HG03432 (cell line): ENCODE measurements around the gene MED15.
"Not testable (repeated sequence)": the region's sequence is repeated elsewhere in the genome, so short reads cannot be mapped to it uniquely, and the experiment has no call there.

ENCODE experiments used
- ATAC-seq: cut with Tn5 transposase; IDR thresholded peaks from one replicate; pipeline ENCODE4 v1.9.1; 2021; ENCODE audit warnings: mild to moderate bottlenecking, moderate library complexity; ENCODE audit not compliant: unreplicated experiment

MED15 gene, protein sequence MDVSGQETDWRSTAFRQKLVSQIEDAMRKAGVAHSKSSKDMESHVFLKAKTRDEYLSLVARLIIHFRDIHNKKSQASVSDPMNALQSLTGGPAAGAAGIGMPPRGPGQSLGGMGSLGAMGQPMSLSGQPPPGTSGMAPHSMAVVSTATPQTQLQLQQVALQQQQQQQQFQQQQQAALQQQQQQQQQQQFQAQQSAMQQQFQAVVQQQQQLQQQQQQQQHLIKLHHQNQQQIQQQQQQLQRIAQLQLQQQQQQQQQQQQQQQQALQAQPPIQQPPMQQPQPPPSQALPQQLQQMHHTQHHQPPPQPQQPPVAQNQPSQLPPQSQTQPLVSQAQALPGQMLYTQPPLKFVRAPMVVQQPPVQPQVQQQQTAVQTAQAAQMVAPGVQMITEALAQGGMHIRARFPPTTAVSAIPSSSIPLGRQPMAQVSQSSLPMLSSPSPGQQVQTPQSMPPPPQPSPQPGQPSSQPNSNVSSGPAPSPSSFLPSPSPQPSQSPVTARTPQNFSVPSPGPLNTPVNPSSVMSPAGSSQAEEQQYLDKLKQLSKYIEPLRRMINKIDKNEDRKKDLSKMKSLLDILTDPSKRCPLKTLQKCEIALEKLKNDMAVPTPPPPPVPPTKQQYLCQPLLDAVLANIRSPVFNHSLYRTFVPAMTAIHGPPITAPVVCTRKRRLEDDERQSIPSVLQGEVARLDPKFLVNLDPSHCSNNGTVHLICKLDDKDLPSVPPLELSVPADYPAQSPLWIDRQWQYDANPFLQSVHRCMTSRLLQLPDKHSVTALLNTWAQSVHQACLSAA

DNA sequence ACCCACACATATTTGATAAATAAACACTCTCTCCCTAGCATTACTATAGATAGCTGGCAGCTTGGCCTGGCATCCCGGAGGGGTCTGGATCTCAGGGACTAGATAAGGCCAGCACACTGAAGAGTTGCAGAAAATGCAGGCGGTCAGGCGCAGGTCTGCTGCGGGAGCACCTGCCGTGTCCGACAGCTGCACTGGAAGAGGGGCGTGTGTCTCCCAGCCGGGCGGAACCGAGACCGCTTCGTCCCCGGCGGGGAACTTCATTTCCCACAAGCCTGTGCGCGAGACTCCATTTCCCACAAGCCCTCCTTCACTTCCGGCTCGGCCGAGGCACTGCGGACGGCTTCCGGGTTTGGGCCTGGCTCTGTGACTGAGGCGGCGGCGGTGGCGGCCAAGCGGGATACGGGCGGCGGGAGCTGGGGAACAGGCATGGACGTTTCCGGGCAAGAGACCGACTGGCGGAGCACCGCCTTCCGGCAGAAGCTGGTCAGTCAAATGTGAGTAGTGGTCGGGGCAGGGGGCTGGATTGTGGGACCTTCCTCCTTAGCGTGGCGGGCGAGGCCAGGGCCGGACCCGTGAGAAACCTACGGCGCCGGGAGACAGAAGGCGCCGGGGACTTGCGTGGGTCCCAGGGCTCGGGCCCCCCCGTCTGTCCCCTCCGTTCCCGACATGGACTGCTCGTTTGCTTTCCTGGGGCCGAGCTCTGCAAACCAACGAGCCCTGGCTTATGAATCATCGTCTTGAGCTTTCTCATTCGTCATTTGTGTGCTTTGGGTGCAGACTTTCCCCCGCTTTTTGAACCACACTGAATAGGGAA, at the start of gene MED15:
MED15 (plus strand) TSS at position 358 of the 814 bp plus-strand sequence; CDS start at position 427, 69 bp downstream.
- peak; percentile 86 for ATAC-seq

DNA sequence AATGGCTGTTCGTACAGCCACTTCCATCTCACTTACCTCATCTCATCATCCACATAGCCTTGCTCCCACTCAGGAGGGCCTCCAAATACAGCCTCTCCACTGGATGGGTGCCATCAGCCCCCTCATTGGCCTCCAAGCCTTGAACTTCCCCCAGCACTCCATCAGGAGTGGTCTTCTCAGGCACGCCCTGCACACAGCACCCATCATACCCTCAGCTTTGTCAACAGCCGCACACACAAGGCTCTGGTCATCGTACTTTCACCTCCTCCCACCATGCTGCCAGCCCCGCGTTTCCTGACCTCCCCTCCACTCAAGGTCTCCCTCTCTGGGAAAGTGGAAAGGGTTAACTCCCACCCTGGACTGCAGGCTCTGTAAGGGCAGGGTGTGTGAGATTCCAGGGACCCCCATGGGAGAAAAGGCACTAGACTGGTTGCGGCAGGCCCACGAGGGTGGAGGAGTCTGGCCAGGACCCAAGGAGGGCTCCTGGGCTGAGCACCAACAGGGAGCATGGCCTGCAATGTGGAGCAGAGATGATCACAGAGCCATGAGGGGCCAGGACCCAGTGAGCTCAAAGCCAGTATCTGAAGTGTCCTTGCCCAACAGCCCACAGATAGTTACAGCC, 48.8 kb upstream of the MED15 start:
- no peak for ATAC-seq

DNA sequence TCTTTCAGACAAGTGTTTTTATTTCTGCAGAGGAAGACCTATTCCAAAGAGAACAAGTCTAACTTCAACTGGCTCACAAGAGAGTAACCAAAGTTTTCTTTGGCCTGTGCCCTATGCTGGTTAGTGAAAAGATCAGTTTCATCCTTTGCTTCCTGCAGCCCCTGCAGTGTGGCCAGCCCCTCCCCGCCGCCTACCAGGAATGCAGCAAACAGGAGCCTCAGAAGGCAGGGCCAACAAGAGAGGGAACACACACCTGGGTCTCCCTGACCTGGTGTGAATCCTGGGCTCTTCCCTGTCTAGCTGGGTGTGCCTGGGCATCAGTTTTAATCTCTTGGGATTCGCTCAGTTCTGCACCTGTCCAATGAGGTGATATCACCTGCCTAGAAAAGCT, 48.3 kb upstream of the MED15 start:
- ATAC-seq, result no peak

DNA sequence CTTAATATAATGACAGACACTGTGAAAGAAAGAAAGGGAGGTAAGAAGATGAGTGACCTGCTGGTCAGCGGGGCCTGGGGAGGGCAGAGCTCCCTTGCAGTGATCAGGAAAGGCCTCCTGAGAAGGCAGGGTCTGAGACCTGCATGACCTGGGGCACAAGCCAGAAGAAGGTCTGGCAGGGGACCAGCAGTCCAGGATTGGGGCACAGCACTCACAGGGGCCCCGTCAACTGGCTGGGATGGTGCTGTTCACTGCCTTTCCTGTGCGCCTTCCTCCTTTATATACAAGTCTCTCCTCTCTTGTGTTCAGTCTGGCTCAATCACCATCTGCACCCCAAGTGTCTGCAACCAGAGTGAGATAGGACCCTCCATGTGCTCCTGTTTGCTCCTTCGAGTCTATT, 47.5 kb upstream of the MED15 start:
- no peak for ATAC-seq

DNA sequence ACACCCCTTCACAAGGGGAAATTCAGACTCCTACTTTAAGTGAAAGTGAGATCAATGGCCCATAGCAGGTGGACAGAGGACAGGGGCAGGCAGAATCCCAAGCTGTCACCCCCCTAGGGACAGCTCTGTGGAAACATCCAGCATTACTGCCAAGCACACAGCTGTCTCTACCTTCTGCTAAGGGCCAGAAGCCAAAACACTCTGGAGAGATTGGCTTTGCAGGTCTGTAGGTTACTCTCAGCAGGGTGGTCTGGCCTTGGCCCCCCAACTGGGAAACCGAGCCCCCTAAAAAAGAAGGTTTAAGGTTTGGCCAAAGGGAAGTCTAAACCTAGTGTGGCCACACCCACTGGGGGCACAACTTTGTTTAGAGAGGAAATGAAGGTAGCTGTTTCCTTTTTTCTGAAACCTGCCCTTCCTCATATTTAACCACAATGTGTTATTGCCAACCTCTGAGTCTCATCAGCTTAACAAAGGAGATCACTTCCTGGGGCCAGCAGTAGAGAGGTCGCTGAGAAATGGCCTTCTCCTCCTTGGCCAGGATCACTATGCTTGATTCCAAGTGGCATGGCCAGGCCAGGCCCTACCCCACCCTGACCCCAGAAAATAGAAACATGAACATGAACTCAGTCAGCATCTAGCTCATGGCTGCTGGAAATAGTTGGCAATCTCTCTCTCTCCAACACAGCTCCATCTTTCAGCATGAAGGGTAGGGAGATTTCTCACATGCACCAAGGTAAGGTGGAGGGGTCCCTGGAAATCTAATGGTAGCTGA, 43.9 kb upstream of the MED15 start:
- no peak for ATAC-seq

DNA sequence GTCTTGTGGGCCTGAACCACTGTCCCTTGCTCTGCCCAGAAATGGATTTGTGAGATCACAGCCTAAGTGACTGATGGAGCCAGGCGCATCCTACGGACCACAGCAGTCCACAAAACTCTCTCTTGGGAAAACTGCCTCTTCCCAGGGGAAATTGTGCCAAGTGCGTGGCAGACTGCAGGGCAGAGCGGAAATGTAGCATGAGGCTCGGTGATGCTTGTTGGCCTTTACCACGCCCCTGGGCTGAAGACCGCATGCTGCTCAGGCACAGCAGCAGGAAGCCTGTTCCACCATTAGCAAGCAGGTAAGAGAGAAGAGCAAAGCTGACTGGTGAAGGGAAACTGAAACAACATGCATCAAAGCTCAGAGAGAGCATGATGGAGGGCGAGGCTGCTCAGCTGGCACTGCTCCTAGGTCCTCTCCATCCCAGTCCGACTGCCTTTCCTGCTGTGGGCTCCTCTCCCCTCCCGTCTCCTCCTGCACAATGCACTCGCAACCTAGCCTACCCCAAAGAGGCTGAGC, 43.3 kb upstream of the MED15 start:
- no peak for ATAC-seq

DNA sequence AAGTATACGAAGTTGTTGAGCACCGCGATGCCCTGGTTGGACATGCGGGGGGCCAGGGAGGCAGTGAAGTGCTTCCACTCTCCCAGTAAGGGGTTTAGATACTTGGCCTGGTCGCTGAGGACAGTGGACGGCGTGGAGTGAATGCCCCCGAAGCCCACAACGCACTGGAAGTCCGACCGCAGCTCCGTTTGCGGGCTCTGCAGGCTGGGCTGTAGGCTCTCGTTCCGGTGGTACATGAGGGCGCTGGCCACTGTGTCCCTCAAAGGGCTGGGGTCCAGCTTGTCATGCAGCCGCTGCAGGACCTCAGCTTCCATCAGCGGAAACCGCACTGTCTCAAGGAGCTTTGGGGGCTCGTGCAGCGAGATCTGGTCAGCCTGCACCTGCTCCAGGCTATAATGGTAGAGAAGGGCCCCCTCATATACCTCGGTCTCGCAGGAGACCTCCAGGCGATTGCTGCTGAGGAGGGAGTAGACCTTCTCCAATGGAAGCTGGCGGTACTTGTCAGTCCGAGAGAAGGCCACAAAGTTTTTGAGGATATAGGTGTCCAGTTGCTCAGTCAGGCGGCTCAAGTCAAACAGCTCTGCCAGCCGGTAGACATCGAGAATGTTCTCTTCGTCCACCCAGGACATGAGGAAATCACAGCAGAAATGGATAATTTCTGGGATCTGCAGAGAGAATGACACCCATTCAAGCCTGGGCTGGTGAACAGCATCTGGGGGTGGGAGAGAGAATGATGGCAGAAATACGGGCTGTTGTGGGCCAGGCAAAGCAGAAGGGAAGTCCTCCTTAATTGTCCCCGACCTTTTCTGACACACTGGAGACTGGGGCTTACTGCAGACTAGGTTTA, 42.3 kb upstream of the MED15 start:
- no peak for ATAC-seq

DNA sequence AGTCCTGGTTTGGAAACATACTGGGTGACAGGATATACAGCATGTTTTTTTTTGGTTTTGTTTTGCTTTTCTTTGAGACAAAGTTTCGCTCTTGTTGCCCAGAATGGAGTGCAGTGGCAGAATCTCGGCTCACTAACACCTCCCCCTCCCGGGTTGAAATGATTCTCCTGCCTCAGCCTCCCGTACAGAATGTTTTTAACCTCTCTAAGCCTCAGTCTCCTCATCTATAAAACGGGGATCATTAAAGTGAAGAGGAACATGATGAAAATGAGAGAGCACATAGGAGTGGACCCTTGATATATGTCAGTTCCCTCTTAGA, 41.7 kb upstream of the MED15 start:
- no peak for ATAC-seq

DNA sequence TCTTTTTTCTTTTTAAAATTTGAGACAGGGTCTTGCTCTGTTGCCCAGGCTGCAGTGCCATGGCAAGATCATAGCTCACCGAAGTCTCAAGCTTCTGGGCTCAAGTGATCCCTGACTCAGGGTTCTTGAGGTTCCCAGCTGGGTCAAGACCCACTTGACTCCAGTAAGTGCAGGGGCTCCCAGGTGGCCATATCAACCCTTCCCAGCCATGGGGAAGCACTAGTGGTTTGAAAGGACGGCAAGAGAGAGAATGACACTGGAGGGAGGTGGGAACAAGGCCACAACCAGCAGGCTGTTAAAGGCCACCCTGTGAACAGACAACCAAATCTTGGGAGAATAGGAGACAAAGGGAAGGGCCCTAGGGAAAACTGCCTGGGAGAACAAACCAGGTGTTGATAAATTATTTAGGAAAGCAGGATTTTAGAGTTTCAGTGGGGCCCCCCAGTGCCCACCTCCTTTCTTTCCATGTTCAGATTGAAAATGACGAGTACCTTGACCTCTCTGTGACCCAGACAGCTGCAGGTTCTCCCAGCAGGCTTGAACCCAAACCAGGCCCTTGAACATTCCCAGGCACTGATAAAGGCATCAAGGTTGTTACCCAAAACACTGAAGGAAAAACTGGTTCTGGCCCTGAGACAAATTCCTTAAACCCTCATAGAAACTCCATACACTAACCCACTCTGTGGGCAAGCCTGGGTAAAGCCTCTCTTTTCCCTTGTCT, 40.6 kb upstream of the MED15 start:
- ATAC-seq, result no peak

DNA sequence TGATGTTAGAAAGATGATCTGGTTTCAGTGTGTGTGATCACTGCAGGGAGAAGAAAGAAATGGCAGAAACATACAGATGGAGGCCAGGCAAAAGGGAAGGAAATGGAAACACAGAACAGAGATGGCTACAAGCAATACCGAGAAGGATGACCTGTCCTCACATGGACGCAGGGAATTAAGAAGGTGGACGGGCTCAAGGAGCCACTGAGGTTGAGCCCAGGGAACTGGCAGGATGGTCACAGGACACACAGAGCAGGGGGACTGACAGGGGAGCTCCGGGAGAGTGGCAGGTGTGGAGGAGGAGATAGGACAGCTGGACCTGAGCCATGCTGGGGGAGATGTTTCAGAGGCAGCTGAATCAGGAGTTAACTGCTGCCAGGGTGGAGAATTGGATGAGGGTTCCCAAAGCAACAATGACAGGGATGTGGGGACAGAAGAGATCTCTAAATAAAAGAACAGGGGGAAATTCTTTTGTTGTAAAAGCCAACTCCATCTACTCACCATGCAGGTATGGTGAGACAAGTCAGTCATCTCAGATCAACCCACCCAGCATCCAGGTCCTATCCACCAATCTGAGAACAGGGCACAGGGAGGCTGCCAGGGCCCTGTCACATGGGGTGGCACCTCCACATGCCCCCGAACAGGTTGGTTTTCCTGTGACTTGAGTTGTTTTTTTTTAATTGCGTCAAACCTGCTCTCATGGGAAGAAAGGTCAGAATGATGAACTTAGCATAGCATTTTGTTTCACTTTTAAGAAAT, 38.1 kb upstream of the MED15 start:
- ATAC-seq, result no peak

DNA sequence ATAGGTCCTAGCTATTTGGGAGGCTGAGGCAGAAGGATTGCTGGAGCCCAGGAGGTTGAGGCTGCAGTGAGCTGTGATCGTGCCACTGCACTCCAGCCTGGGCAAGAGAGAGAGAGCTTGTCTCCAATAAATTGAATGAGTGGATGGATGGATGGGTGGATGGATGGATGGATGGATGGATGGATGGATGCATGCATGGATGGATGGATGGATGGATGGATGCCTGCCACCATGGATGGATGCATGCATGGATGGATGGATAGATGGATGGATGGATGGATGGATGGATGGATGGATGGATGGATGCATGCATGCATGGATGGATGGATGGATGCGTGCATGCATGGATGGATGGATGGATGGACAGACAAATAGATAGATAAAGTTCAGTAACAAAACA, 36.9 kb upstream of the MED15 start:
- not testable (repeated sequence) for ATAC-seq

DNA sequence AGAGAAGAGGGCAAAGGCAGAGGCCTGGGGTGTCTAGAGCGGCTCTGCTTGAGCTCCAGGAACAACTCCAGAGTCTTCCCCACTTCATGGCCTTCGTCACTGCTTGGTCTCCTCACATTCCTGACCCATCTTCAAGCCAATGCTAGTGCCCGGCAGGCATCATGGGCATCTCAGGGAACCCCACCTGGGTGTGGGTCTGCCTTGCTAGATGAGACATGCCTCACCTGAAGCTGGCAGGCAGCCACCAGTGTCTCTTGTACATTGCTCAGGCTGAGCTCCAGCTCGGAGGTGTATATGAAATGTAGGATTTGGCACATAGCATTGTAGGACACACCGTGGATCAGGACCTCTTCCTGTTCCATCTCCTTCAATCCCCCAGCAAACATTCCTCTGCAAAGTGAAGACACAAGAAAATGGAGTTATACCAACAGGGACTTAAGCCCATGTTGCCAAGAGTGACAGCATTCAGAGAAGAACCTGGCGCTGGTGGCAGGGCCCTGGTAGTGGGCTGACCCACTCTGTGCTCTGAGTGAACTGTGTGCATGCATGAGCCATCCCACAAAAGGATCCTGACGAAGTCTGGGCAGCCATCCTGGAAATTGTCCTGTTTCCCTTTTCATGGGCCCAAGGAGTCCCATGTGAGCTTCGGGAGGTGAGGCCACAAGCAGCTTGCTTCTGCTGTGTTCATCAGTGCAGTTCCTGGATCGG, 36.1 kb upstream of the MED15 start:
- ATAC-seq, result no peak

DNA sequence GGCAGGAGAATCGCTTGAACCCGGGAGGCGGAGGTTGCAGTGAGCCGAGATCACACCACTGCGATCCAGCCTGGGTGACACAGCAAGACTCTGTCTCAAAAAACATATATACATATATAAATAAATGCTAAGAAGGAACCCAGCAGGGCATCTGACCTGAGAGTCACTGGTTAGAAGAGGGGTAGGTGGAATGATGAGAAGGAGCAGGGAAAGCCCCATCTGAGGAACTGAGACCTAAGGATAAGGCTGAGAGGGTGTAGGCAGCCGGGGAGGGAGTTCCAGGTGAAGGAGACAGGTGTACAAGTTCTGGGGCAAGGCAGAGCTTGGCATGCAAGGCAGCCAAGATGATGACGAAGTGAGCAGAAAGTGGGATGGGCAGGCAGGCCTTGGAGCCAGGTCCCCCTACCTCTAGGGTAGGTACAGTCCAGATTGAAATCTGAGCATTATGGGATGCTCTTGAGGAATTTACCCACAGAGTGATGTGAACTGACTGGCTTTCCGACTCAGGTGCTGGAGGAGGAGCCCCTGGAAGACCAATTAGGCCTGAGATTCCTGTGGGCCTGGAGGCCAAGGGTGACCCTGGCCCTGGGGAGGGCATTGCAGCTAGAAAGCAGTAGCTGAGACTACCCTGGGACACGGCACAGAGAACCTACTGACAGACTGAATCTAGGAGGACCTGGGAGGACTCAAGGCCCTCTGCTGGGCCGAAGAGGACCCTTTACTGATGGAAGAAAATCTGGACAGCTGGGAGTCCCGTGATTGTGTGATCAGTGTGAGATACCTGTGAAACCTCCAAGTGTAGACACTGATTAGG, 34.6 kb upstream of the MED15 start:
- no peak for ATAC-seq

DNA sequence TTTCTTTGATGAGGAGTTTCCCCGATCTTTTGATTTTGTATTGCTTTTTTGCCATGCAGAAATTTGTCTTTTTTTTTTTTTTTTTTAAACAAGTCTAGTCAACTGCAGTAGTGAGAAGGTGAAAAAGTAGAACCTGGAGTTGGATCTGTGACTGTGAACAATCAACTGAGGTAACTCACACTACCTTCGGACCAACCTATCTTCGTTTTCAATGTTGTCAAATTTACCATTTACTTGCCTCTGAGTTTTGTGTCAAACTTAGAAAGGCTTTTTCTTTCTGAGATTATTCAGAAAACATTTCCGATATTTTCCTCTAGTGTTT, 32.3 kb upstream of the MED15 start:
- no peak for ATAC-seq

DNA sequence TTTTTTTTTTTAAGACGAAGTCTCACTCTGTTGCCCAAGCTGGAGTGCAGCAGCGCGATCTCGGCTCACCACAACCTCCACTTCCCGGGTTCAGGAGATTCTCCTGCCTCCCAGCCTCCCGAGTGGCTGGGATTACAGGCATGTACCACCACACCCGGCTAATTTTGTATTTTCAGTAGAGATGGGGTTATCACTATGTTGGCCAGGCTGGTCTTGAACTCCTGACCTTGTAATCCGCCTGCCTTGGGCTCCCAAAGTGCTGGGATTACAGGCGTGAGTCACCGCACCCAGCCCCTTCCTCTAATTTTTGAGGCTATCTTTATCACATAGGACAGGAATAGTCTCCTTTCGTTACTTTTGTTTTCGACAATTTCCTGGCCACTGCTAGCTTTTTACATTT, 31.8 kb upstream of the MED15 start:
- not testable (repeated sequence) for ATAC-seq

DNA sequence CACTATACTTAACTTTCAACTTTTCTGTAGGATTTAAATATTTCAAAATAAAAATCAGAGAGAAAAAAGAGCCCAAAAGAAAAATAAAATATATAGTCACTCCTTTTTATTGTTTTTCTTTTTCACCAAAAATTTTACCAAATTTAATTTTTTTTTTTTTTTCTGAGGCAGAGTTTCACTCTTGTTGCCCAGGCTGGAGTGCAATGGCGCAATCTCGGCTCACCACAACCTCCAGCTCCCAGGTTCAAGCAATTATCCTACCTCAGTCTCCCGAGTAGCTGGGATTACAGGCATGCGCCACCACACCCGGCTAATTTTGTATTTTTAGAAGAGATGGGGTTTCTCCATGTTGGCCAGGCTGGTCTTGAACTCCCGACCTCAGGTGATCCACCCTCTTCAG, 29.4 kb upstream of the MED15 start:
- not testable (repeated sequence) for ATAC-seq
